Activated CD4-positive, CD25-positive, alpha-beta regulatory T cell (primary cell): ENCODE measurements around the gene TEX54.
"Not testable (repeated sequence)": the region's sequence is repeated elsewhere in the genome, so short reads cannot be mapped to it uniquely, and the experiment has no call there.

ENCODE experiments used
- DNase-seq, 4 experiments: peaks; one replicate each; lab custom pipeline; 2025; lab: John Stamatoyannopoulos, UW

The TEX54 gene

GRCh38 chr11:62831520-62832335, 913 bp downstream of the TEX54 start, which contains the start of gene STX5:
STX5 (minus strand) TSS chr11:62832051; CDS start chr11:62831243, 808 bp downstream.
- peak; percentile 99 for DNase-seq

- DNase-seq, result no peak
Observed at GRCh38 chr11:62830904-62831519, 1.6 kb downstream of the TEX54 start.

DNA sequence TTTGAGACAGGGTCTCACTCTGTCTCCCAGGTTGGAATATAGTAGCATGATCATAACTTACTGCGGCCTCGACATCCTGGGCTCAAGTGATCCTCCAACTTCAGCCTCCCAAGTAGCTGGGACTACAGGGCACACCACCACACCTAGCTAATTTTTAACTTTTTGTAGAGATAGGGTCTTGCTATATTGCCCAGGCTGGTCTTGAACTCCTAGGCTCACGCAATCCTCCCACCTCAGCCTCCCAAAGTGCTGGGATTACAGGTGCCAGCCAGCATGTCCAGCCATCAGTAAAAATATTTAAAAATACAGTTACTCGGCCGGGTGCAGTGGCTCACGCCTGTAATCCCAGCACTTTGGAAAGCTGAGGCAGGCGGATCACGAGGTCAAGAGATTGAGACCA, 4.5 kb downstream of the TEX54 start:
- not testable (repeated sequence) for DNase-seq

DNA sequence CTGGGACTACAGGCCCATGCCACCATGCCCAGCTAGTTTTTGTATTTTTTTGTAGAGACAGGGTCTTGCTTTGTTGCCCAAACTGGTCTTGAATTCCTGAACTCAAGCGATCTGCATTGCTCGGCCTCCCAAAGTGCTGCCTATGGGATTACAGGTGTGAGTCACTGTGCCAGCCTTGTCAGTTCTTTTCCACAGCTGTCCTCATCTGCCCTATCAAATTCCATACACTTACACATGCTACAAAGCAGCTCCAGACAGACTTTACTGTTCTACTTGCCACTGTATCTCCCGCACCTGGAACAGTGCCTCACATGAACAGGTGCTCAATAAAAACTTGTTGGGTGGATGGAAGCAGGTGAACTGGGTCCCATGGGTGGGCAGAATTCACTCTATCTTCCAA, 9.0 kb downstream of the TEX54 start:
- DNase-seq, result no peak

- DNase-seq, result no peak
Observed at GRCh38 chr11:62817129-62817528, 15.5 kb downstream of the TEX54 start.

- no peak for DNase-seq
Observed at GRCh38 chr11:62816557-62816956, 16.1 kb downstream of the TEX54 start.

DNA sequence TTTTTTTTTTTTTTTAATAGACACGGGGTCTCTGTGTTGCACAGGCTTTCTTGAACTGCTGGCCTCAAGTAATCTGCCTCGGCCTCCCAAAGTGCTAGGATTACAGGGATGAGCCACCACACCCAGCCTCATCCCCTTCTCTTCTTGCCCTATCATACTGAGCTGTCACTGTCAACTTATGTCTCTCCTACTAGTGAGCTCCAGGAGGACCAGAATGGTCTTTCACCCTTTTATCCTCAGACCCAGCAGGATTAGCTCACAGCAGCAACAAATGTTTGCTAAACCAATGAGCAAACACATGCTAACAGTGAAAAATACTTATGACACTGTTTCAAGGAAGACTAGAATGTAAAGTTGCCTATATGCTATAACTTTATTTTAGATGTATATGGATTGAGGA, 21.0 kb downstream of the TEX54 start:
- no peak for DNase-seq

GRCh38 chr11:62810748-62811147, 21.9 kb downstream of the TEX54 start:
- DNase-seq, result no peak

GRCh38 chr11:62806611-62807121, 26.0 kb downstream of the TEX54 start:
- DNase-seq, result no peak

- DNase-seq, result peak in 2 of 4 experiments; percentile 10 to 15
Observed at GRCh38 chr11:62805961-62806441, 26.6 kb downstream of the TEX54 start.

DNA sequence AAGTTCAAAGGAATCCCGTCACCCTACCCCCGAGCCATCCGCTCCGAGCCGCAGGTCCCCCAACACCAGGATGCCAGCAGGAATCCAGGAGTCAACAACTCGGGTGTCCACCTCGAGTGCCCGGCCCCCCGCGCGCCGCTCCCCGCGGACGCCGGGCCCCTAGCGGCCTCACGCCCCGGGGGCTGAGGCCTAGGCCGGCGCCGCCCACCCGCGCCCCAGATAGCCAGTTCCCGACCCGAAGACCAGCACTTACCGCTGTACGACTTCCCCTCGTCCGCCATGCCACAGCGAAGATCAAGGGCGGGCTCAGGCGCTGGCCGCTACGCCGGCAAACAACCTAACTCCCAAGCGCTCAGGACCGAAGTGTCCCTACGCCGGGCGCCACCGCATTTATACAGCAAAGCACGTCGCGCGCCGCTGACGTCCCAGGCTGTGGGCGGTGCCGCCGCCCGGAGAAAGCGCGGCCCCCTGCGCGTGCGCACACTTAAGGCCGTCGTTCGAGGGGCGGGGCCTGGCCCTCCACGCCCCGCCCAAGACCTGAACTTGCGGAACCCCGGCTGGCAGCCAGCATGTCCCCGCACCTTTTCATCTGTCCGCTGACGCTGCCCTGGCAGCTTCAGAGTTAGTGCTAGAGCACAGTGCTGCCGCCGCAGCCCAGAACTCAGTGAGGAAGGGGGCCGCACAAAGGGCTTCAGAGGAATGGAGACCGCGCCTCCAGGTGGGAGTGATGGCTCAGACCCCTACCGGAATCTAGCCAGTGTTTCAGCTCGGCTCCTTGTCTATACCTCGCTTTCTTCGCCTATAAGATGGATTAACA, 27.4 kb downstream of the TEX54 start, which contains the start of gene NXF1:
TSS of gene NXF1 (minus strand) at position 365 of the 817 bp plus-strand sequence. CDS start at position 281, 84 bp downstream.
- DNase-seq, result peak; percentile 91 to 97 (median 93)

GRCh38 chr11:62804310-62805075, 28.1 kb downstream of the TEX54 start:
- no peak for DNase-seq

GRCh38 chr11:62801071-62801470, 31.6 kb downstream of the TEX54 start:
- no peak for DNase-seq

GRCh38 chr11:62799486-62799885, 33.2 kb downstream of the TEX54 start:
- no peak for DNase-seq

GRCh38 chr11:62796281-62796680, 36.4 kb downstream of the TEX54 start:
- DNase-seq, result no peak

DNA sequence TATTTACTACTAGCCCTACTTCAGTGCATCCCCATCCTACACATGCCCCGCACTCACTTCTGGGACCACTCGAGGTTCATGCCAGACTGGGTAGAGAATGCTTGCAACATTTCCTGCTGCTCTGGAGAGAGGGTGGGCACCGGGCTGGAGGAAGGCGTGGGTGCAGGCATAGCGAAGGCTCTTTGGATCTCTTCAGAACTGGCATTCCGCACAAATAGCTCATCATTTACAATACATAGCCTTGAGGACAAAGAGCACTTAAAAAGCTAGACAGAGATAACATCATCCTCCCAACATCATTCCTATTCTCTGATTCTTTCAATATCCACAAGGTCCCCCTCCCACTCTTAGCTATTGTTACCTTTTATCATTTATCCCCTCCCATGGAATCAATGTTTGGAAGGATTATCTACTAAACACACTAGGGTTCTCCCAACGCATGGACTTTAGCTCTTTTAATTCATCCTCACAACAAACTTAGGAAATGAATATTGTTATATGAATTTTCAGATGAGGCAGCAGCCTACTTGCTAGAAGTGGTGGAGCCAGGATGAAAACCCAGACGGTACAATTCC, 38.4 kb downstream of the TEX54 start:
- no peak for DNase-seq

DNA sequence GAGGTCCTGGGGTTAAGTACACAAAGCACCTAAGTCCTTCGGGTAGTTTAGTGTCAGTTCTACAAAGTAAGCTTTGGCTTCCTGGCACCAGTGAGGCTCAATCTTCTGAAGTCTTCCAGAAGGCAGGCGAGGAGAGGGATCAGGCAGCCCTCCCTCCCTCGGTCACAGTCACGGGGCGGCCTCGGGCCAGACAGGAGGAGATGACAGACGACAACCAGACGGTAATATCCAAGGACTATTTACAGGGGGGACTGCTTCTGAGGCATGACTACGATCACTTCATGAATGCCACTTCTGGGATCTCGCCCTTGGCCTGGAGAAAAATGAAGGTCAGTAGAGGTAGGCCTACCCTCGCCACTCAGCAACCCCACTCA, 40.5 kb downstream of the TEX54 start:
- DNase-seq, result no peak

GRCh38 chr11:62791501-62792201, 41.0 kb downstream of the TEX54 start, which contains the start of gene TMEM223:
TMEM223 (minus strand) TSS chr11:62792006; CDS start chr11:62791994, 12 bp downstream.
- peak; percentile 74 to 89 (median 81) for DNase-seq

GRCh38 chr11:62789576-62789975, 43.1 kb downstream of the TEX54 start:
- no peak for DNase-seq

GRCh38 chr11:62788991-62789390, 43.6 kb downstream of the TEX54 start:
- no peak for DNase-seq
